NB4 (cell line): ENCODE results near the gene DLX1.
"Not testable (repeated sequence)": the region's sequence is repeated elsewhere in the genome, so short reads cannot be mapped to it uniquely, and the experiment has no call there.

Experiments
- DNase-seq: peaks from one replicate; pipeline ENCODE4 v3.0.0; 2010; ENCODE audit warnings: low read depth
- H3K4me3 ChIP-seq: one replicate; pipeline ENCODE4 v1.5.1; 2011; ENCODE audit warnings: mild to moderate bottlenecking, low read depth, low read length, moderate library complexity
- MYC ChIP-seq: IDR thresholded peaks from 2 replicates; pipeline ENCODE4 v1.6.1; 2011; ENCODE audit warnings: low read depth, low read length
- POLR2A ChIP-seq: IDR thresholded peaks from 2 replicates; pipeline ENCODE4 v1.6.1; 2011; ENCODE audit warnings: mild to moderate bottlenecking; ENCODE audit not compliant: insufficient read length; ENCODE audit errors: extremely low read depth
- TF ChIP-seq, protein P1 (sequence below): IDR thresholded peaks from one replicate; pipeline ENCODE4 v1.5.1; 2012; ENCODE audit warnings: low read depth, low read length
- TF ChIP-seq, protein P2 (sequence below): IDR thresholded peaks from 2 replicates; pipeline ENCODE4 v1.6.1; 2011; ENCODE audit warnings: low read depth, low read length

The DLX1 gene

DNA sequence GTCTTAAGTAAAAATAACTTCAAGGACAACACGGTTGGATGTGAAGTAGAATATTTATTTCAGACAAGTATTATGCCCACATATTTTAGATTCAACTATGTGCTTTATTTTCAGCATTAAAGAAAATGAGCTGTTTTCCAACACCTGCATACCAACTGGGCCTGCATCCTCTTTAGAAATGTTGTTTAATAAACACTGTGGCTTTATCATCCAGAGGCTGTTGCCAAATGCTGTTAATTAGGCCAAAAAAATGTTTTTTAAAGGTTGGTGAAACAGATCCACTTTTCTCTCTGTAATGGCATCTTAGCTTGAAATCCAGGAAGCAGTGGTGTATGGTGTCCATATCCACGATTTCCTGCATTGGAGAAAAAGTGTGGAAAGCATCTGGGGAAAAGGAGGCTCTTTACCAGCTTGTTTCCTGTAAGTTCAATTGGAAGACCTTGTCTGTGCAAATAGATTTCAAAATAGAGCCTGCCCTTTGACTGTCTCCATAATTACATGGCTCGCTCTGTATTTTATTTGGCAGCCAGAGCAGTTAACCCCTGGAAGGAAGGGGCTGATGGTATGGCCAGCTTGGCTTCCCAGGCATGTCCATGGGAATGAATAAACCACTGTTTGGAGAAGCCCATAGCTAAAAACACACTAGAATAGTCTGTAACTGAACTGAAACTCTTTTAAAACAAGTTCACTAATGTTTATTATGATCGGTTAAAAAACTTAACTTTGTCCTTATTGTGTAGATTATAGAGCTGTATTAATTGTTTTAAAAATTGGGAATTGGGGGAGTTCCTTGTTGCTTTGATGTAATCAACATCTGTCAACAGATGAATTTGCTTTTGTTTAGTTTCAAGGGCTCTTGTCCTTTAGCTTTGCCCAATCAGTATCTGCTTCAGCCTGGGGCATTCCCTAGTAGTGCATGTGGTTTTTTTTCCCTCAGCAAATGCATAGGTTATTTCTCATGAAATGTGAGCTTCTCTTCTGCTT lies 33.0 kb upstream of the DLX1 start:
- DNase-seq = no peak
- H3K4me3 ChIP-seq = no peak overlapping the region
- TF ChIP-seq, protein P1, sequence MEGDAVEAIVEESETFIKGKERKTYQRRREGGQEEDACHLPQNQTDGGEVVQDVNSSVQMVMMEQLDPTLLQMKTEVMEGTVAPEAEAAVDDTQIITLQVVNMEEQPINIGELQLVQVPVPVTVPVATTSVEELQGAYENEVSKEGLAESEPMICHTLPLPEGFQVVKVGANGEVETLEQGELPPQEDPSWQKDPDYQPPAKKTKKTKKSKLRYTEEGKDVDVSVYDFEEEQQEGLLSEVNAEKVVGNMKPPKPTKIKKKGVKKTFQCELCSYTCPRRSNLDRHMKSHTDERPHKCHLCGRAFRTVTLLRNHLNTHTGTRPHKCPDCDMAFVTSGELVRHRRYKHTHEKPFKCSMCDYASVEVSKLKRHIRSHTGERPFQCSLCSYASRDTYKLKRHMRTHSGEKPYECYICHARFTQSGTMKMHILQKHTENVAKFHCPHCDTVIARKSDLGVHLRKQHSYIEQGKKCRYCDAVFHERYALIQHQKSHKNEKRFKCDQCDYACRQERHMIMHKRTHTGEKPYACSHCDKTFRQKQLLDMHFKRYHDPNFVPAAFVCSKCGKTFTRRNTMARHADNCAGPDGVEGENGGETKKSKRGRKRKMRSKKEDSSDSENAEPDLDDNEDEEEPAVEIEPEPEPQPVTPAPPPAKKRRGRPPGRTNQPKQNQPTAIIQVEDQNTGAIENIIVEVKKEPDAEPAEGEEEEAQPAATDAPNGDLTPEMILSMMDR = no peak
- TF ChIP-seq POLR2A (no peak), MYC (no peak)
- TF ChIP-seq, protein P2, sequence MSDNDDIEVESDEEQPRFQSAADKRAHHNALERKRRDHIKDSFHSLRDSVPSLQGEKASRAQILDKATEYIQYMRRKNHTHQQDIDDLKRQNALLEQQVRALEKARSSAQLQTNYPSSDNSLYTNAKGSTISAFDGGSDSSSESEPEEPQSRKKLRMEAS = no peak

DNA sequence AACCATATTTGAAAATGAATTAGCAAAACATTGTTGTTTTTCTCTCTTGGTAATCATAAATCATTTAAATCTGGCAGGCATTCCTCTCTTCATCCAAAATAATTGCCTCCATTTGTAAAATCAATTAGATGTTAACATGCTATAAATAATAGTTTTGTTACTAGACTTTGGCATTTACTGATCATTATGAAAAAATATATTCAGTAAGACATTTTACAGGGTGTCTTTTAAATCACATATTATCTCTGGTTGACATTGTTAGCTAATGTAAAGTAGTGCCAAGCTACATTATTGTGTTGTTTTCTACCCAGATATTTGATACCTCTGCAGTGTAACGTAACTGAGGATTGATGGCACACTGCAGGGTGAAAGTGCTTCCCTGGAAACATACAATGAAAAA lies 31.8 kb upstream of the DLX1 start:
- H3K4me3 ChIP-seq = no peak overlapping the region
- DNase-seq = no peak
- TF ChIP-seq, protein P2 = no peak
- TF ChIP-seq MYC = no peak
- no peak for TF ChIP-seq POLR2A
- TF ChIP-seq, protein P1 = no peak

DNA sequence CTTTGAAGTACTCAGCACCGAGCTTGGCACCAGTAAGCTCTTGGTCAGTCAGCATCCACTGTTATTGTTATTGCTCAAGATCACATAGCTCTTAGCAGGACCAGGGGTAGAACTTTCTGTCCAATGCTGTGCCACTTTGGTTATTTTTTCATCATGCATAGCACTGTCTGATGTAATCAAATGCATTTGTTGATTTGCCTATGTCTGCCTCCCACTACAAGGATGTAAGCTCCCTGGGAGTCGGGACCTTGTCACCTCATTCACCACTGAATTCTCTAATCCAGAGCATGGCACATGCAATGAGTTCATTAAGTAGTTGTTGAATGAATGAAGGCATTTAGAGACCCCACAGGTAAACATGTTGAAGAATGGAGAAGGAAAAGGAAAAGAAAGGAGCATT lies 29.0 kb upstream of the DLX1 start:
- H3K4me3 ChIP-seq = no peak overlapping the region
- no peak for TF ChIP-seq POLR2A
- no peak for TF ChIP-seq MYC
- TF ChIP-seq, protein P1 = no peak
- TF ChIP-seq, protein P2 = no peak

DNA sequence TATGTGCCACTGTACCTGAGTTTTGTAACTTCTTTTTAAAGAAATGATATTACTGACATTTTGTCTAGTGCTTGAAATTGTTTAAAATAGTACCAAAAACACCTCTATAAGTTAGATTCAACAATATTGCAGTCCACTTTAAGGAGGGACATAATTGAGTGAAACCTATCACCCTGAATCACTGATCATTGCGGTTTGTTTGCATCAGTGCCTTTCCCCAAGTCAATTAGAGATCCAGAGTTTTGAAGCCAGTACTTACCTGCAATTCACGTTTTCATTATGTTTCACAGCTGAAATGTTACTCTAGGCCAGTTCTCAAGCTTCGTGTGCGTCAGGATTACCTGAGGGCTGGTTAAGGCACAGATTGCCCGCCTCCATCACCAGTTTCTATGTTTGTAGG lies 26.6 kb upstream of the DLX1 start:
- DNase-seq = no peak
- no peak overlapping the region for H3K4me3 ChIP-seq
- TF ChIP-seq, protein P1 = no peak
- TF ChIP-seq MYC = no peak

More for the DNA sequence above, 29.0 kb upstream of the DLX1 start:
- DNase-seq = no peak

DNA sequence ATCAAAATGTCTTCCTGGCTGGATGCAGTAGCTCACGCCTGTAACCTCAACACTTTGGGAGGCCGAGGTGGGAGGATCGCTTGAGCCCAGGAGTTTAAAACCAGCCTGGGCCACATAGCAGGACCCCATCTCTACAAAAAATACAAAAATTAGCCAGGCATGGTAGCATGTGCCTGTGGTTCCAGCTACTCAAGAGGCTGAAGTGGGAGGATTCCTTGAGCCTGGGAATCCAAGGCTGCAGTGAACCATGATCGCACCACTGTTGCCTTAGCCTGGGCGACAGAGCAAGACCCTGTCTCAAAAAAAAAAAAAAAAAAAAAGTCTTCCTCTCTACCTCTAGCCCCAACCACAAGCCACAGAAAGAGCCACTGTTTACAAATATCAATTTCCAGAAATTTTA lies 25.2 kb upstream of the DLX1 start:
- not testable (repeated sequence) for DNase-seq, H3K4me3 ChIP-seq

DNA sequence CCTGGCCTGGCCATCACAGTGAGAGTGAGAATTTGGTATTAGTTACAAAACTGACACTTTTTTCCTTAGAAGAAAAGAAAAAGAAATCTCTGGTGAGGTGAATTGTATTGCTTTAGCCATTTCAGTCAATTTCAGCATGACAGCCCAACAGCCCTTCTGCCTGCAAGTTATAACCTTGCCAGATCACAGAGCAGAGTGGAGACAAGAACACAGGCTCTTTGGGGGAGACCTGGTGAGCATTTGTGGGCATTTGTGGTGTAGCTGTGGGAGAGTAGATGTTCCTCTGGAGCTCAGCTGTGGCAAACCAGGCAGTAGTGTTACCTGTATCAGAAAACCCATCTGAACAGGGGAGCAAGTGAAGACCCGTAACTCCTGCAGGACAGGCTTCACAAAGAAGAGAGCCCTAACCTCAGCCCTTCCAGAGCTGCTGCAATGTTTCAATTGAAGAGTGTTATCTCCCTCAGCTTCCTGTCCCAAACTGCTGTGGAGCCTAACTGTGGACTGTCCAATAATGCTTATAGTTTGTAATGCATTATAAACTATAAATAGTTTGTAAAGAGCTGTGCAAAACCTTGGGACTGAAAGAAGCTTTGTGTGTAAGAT lies 22.8 kb upstream of the DLX1 start:
- H3K4me3 ChIP-seq = no peak overlapping the region
- TF ChIP-seq, protein P2 = no peak
- no peak for TF ChIP-seq POLR2A
- DNase-seq = no peak

DNA sequence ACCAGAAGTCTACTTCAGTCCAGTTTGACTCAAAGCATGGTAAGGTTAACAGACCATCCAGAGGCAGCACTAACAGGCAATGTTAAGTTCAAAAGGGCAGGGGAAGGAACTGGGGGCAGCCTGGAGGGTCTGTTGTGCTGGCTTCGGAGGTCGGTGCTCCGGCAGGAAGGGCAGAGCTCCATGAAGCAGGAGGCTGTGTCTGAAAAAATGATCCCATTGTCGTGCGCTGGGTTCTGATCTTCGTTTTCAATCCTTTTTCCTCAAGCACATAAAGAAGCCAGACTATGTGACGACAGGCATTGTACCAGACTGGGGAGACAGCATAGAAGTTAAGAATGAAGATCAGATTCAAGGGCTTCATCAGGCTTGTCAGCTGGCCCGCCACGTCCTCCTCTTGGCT lies 21.9 kb upstream of the DLX1 start:
- TF ChIP-seq POLR2A = no peak
- TF ChIP-seq, protein P2 = no peak
- no peak for TF ChIP-seq MYC
- TF ChIP-seq, protein P1 = no peak
- H3K4me3 ChIP-seq = no peak overlapping the region
- DNase-seq = no peak
